ENCODE results near the gene ZBTB3. TPM values are rescaled to one million over a fixed set of nuclear protein-coding genes. Genes with fewer than 3 reads are reported as not detected.
A peak's percentile ranks its signal among the peaks of the same experiment; 100 is the strongest.

The ZBTB3 gene
- total RNA-seq, 1 experiment from 2014 or later = 43.4 TPM

DNA sequence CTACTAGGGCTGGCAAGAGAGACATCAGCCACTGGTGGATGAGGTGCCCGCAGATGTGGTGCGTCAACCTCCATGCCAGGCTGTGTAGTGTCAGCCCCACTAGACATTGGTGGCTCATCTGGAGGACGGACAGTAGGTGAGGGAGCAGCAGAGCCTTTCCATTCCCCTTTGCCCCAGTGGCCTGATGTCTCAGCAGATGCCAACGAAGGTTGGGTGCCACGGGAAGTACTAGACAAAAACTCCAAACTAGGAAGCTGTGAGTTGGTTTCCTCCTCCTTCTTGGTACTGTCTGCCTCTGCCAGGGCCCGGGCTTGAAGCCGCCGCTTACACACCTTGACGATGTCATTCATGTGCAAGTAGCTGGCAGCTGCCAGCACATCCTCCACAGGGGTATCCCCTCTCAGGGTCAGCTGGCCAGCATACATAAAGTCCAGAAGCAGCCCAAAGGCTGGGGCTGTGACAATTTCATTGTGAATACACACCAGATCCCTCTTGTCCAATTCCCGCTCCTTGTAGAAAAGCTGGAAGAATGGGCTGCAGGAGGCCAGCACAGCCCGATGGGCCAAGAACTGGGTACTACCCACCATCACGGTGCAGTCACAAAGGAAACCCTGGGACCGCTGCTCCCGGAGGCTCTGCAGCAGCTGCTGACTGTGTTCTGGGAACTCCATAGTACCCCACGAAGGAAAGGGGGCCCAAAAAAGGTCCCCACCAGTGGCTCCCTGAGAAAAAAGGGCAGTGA is 795 bp downstream of the ZBTB3 start:
- Histone ChIP-seq H3K4ac (ENCODE audit: low read depth, low read length) (no peak overlapping the region), H3K4me2 (ENCODE audit: insufficient read depth, insufficient read length, low read length) (peak overlapping the region; percentile 45), H3K23me2 (ENCODE audit: insufficient read length, low read depth, low read length, poor library complexity, severe bottlenecking) (peaks cover 3% of the 10 kb centered on the region), H3K4me1 (ENCODE audit: insufficient read depth, low read length) (no peaks in the 10 kb centered on the region), H3K79me2 (ENCODE audit: insufficient read depth, low read length) (peaks cover 21% of the 10 kb centered on the region; the same call in 1 of the 2 replicates), H3T11ph (ENCODE audit: low read length) (no peak overlapping the region), H3K9me3 (ENCODE audit: control insufficient read depth, low read depth, low read length) (no peaks in the 10 kb centered on the region), H3K18ac (ENCODE audit: insufficient read length, low read depth, low read length) (no peak overlapping the region), H2AFZ (ENCODE audit: low read length) (no peak overlapping the region), H2AK5ac (ENCODE audit: insufficient read length, low read length) (no peak overlapping the region), H2BK5ac (ENCODE audit: insufficient read length, low read length) (no peak overlapping the region), H3K23ac (ENCODE audit: insufficient read length, low read depth, low read length) (no peak overlapping the region), H4K20me1 (ENCODE audit: control insufficient read depth, insufficient read depth, insufficient read length) (no peaks in the 10 kb centered on the region), H3K27ac (ENCODE audit: insufficient read length, low read depth, low read length) (no peak overlapping the region), H2BK15ac (ENCODE audit: low read depth, low read length) (no peak overlapping the region), H3K56ac (ENCODE audit: insufficient read length, low read depth, low read length) (no peak overlapping the region), H2BK20ac (ENCODE audit: low read depth, low read length, poor library complexity, severe bottlenecking) (no peak overlapping the region), H4K8ac (replicated peaks; ENCODE audit: insufficient read length, low read depth, low read length) (no peak overlapping the region), H4K5ac (ENCODE audit: insufficient read length, low read depth, low read length) (no peak overlapping the region), H3K27me3 (ENCODE audit: insufficient read depth, low read length) (no peaks in the 10 kb centered on the region), H3K9ac (ENCODE audit: extremely low read depth, insufficient read length, low read length) (no peak overlapping the region), H3K79me1 (ENCODE audit: insufficient read depth, low read depth, low read length, poor library complexity, severe bottlenecking) (peaks cover 12% of the 10 kb centered on the region), H2BK120ac (ENCODE audit: low read depth, low read length, poor library complexity, severe bottlenecking) (no peak overlapping the region), H2BK12ac (ENCODE audit: insufficient read length, low read depth, low read length) (no peak overlapping the region), H4K91ac (ENCODE audit: insufficient read length, low read depth, low read length) (no peak overlapping the region), H3K14ac (ENCODE audit: insufficient read depth, low read length) (no peak overlapping the region)
- H3K36me3 Mint-ChIP-seq (ENCODE audit: insufficient read depth in 1 of 3, low read depth in 3 of 3) = peaks cover 30 to 44% (median 33%) of the 10 kb centered on the region in 3 experiments
- H3K27ac Mint-ChIP-seq = peak overlapping the region in 2 of 3 experiments; percentile 99; a peak in 4 of 7 replicates
- H3K4me1 Mint-ChIP-seq = peaks cover 21 to 30% of the 10 kb centered on the region in 2 experiments
- WGBS (ENCODE audit: extremely low coverage, insufficient read length, low lambda C conversion rate) = no CpG with 5 or more reads among the region's 15 CpGs
- TF ChIP-seq, protein P1, sequence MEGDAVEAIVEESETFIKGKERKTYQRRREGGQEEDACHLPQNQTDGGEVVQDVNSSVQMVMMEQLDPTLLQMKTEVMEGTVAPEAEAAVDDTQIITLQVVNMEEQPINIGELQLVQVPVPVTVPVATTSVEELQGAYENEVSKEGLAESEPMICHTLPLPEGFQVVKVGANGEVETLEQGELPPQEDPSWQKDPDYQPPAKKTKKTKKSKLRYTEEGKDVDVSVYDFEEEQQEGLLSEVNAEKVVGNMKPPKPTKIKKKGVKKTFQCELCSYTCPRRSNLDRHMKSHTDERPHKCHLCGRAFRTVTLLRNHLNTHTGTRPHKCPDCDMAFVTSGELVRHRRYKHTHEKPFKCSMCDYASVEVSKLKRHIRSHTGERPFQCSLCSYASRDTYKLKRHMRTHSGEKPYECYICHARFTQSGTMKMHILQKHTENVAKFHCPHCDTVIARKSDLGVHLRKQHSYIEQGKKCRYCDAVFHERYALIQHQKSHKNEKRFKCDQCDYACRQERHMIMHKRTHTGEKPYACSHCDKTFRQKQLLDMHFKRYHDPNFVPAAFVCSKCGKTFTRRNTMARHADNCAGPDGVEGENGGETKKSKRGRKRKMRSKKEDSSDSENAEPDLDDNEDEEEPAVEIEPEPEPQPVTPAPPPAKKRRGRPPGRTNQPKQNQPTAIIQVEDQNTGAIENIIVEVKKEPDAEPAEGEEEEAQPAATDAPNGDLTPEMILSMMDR (conservative IDR thresholded peaks at IDR 0.05) = no peak
- H3K9me3 Mint-ChIP-seq = no peaks in the 10 kb centered on the region
- no peaks in the 10 kb centered on the region for H3K27me3 Mint-ChIP-seq (ENCODE audit: low read depth)
- H3K4me3 Mint-ChIP-seq = peak overlapping the region; percentile 97 to 99
- no peak for DNase-seq
